SK-N-SH (cell line): ENCODE results near the gene NRDC. TPM values are rescaled to one million over a fixed set of nuclear protein-coding genes. Genes with fewer than 3 reads are reported as not detected.

Experiments used
- CTCF ChIA-PET: fragments of 300-600, 350-600 bp; formaldehyde crosslinking; extraction: SDS; loops from one replicate; lab custom pipeline; 2021; lab: Yijun Ruan, JAX
- POLR2A ChIA-PET: fragments of 350-600 bp; sonication (Branson Sonifier 250); formaldehyde crosslinking; extraction: SDS; loops from one replicate; lab custom pipeline; 2020; ENCODE audit warnings: antibody characterized with exemption, inconsistent platforms; lab: Yijun Ruan, JAX
- DNase-seq: peaks from one replicate; pipeline ENCODE4 v3.0.0; 2012
- H2AFZ ChIP-seq: fragments of 200-600 bp; sonication (generic); 2 replicates; pipeline ENCODE4 v1.8.1; 2016; ENCODE audit warnings: antibody characterized with exemption, mild to moderate bottlenecking, low read depth
- H3F3A ChIP-seq: fragments of 200-600 bp; sonication (generic); replicated peaks from 2 replicates; pipeline ENCODE3; 2016; ENCODE audit warnings: antibody characterized with exemption, mild to moderate bottlenecking; ENCODE audit not compliant: insufficient read depth
- H3K27ac ChIP-seq, 2 experiments: fragments of 200-500 bp in 1 of 2; fragments of 200-600 bp in 1 of 2; sonication (Bioruptor generic) in 1 of 2; sonication (generic), shearing (Covaris generic) in 1 of 2; 2 replicates each; pipeline versions ENCODE4 v1.5.1 to v1.6.1; 2014 to 2016; ENCODE audit warnings: low read depth in 2 of 2, inconsistent platforms in 1 of 2, low read length in 1 of 2, mild to moderate bottlenecking in 1 of 2, mixed read lengths in 1 of 2
- H3K27me3 ChIP-seq: fragments of 200-600 bp; sonication (generic), shearing (Covaris generic); 2 replicates; pipeline ENCODE4 v1.6.1; 2016; ENCODE audit warnings: mixed run types; ENCODE audit not compliant: insufficient read depth
- H3K36me3 ChIP-seq, 2 experiments: fragments of 200-500 bp in 1 of 2; fragments of 200-600 bp in 1 of 2; sonication (Bioruptor generic) in 1 of 2; sonication (generic) in 1 of 2; replicated peaks in 1 of 2; 2 replicates each; pipeline versions ENCODE3 to v1.5.1; 2014 to 2016; ENCODE audit warnings: low read length in 1 of 2, mild to moderate bottlenecking in 1 of 2; ENCODE audit not compliant: insufficient read depth in 2 of 2, control insufficient read depth in 1 of 2
- H3K4me1 ChIP-seq, 2 experiments: fragments of 200-500 bp in 1 of 2; fragments of 200-600 bp in 1 of 2; sonication (Bioruptor generic) in 1 of 2; sonication (generic), shearing (Covaris generic) in 1 of 2; 2 replicates each; pipeline versions ENCODE4 v1.5.1 to v1.6.1; 2014 to 2016; ENCODE audit warnings: low read depth in 1 of 2, low read length in 1 of 2, mixed run types in 1 of 2; ENCODE audit not compliant: insufficient read depth in 2 of 2, control insufficient read depth in 1 of 2
- H3K4me2 ChIP-seq: fragments of 200-600 bp; sonication (generic), shearing (Covaris generic); 2 replicates; pipeline ENCODE4 v1.6.1; 2017; ENCODE audit warnings: mixed run types
- H3K4me3 ChIP-seq, 2 experiments: fragments of 200-500 bp in 1 of 2; fragments of 200-600 bp in 1 of 2; sonication (Bioruptor generic) in 1 of 2; sonication (generic), shearing (Covaris generic) in 1 of 2; 2 replicates each; pipeline versions ENCODE4 v1.5.1 to v1.8.1; 2014 to 2016; ENCODE audit warnings: low read depth in 2 of 2, inconsistent platforms in 1 of 2, low read length in 1 of 2, mild to moderate bottlenecking in 1 of 2, mixed read lengths in 1 of 2, moderate library complexity in 1 of 2
- H3K79me2 ChIP-seq: fragments of 200-600 bp; sonication (generic); 2 replicates; pipeline ENCODE4 v1.8.1; 2017; ENCODE audit warnings: mild to moderate bottlenecking; ENCODE audit not compliant: insufficient read depth
- H3K9ac ChIP-seq: fragments of 200-600 bp; sonication (generic); 2 replicates; pipeline ENCODE4 v1.6.1; 2017; ENCODE audit warnings: mixed run types
- H3K9me2 ChIP-seq: fragments of 200-600 bp; sonication (generic); 2 replicates; pipeline ENCODE4 v1.6.1; 2017; ENCODE audit warnings: mixed run types
- H3K9me3 ChIP-seq: fragments of 200-600 bp; sonication (generic); 2 replicates; pipeline ENCODE4 v1.6.1; 2017; ENCODE audit warnings: mixed run types, mild to moderate bottlenecking, moderate library complexity
- H4K20me1 ChIP-seq: fragments of 200-600 bp; sonication (generic); 2 replicates; pipeline ENCODE4 v1.6.1; 2017; ENCODE audit warnings: mild to moderate bottlenecking, mixed run types; ENCODE audit not compliant: insufficient read depth
- FOSL2 ChIP-seq: IDR thresholded peaks from 2 replicates; pipeline ENCODE4 v1.4.0; 2012; ENCODE audit warnings: low read depth, mild to moderate bottlenecking, moderate library complexity, borderline replicate concordance
- FOXJ3 ChIP-seq: sonication (generic); formaldehyde crosslinking; IDR thresholded peaks from 2 replicates; pipeline ENCODE4 v1.5.1; 2020; ENCODE audit warnings: mild to moderate bottlenecking, missing genetic modification reagents
- GATA2 ChIP-seq: sonication (generic); formaldehyde crosslinking; IDR thresholded peaks from 2 replicates; pipeline ENCODE4 v1.5.0; 2020; ENCODE audit warnings: mild to moderate bottlenecking, missing genetic modification reagents
- JUND ChIP-seq: IDR thresholded peaks from 2 replicates; pipeline ENCODE4 v1.4.0; 2012
- MEF2A ChIP-seq: IDR thresholded peaks from 2 replicates; pipeline ENCODE4 v1.4.0; 2012; ENCODE audit warnings: low read depth, borderline replicate concordance
- NFIC ChIP-seq: IDR thresholded peaks from 2 replicates; pipeline ENCODE4 v1.4.0; 2012; ENCODE audit warnings: borderline replicate concordance
- RAD21 ChIP-seq: IDR thresholded peaks from 2 replicates; pipeline ENCODE4 v1.6.1; 2012; ENCODE audit warnings: mild to moderate bottlenecking, low read length
- RFX5 ChIP-seq: IDR thresholded peaks from 2 replicates; pipeline ENCODE4 v1.6.1; 2012; ENCODE audit warnings: mild to moderate bottlenecking, improper control_type of control experiment, low read length
- SMC3 ChIP-seq: IDR thresholded peaks from 2 replicates; pipeline ENCODE4 v1.6.1; 2012; ENCODE audit warnings: low read depth, low read length, improper control_type of control experiment
- TCF12 ChIP-seq: IDR thresholded peaks from 2 replicates; pipeline ENCODE4 v1.4.0; 2012
- YY1 ChIP-seq: IDR thresholded peaks from 2 replicates; pipeline ENCODE4 v1.4.0; 2012; ENCODE audit warnings: low read depth, mild to moderate bottlenecking
- WGBS: methylation state at CpG from one replicate; pipeline ENCODE4 v1.1.6; 2017; ENCODE audit warnings: low lambda C conversion rate; 5-methylcytosine and 5-hydroxymethylcytosine counted together
- polyA plus RNA-seq, 3 experiments: library from polyadenylated mRNA; depleted of rRNA; stranded (reverse); fragments of >200 nt; gene quantifications; 2 replicates each; pipeline ENCODE4 v1.2.3, GENCODE V29; 2012
- TF ChIP-seq, protein P1 (sequence below): IDR thresholded peaks from 2 replicates; pipeline ENCODE4 v1.4.0; 2012; ENCODE audit warnings: low read depth, borderline replicate concordance
- TF ChIP-seq, protein P2 (sequence below): fragments of 150-350 bp; IDR thresholded peaks from 2 replicates; pipeline ENCODE4 v1.6.1; 2017; ENCODE audit warnings: antibody characterized with exemption, low read length, low read depth, borderline replicate concordance
- TF ChIP-seq, protein P3 (sequence below): IDR thresholded peaks from 2 replicates; pipeline ENCODE4; 2012
- TF ChIP-seq, protein P4 (sequence below): IDR thresholded peaks from 2 replicates; pipeline ENCODE4 v1.4.0; 2012; ENCODE audit warnings: low read depth

NRDC gene
- polyA plus RNA-seq, 1 of the 3 experiments (the other 2 are of a cell fraction): 84.8 TPM

DNA sequence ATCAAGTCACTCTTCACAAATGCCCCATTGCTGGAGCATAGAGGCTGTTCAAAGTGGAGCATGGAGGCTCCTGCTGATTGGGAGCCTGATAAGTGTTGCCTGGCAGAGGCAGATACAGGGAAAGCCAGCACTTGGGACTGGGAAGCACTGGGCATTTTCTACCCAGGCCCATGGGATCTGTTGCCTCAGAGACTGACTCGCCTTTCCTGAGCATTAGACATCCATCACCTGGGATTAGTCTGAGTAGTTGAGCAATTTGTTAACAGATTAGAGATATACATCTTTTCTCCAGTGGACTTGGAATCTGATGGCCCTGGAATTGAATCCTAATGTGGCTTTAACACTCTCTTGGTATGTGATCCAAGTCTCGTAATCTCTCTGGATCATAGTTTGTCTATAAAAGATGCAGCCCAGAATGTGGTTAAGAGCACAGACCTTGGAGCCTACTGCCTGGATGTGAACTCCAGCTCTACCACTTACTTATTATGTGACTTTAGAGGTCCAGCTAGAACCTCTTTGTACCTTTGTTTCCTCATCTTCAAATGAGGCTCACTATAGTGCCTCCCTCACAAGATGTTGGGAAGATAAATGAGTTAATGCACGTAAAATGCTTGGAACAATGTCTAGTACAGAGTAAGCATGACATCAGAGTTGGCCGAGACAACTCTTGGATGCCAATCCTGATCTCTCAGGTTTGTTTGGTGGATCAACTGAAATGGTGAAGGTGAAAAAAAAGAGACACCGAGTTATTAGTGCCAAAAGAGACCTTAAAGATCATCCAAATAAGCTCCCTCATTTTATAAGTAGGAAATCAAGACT lies 38.3 kb upstream of the NRDC start:
- H3K9ac ChIP-seq: peak overlapping the region; percentile 17; the same call in 1 of the 2 replicates
- H3K4me3 ChIP-seq: no peak overlapping the region
- DNase-seq: peak; percentile 31
- WGBS: 81% methylated on average over 5 of the region's 5 CpGs
- ChIA-PET CTCF (no interaction called here), POLR2A (no interaction called here)
- no peak overlapping the region for H3K4me2 ChIP-seq
- peaks cover 31% of the 10 kb centered on the region for H3F3A ChIP-seq
- no peaks in the 10 kb centered on the region for H3K27me3 ChIP-seq
- H3K4me1 ChIP-seq: peaks cover under 1 to 42% of the 10 kb centered on the region in 2 experiments; a peak in 2 of 4 replicates
- no peaks in the 10 kb centered on the region for H3K9me3 ChIP-seq
- H3K27ac ChIP-seq: peak overlapping the region in 1 of 2 experiments; percentile 79; a peak in 2 of 4 replicates
- no peaks in the 10 kb centered on the region for H4K20me1 ChIP-seq
- peaks cover 0 to 18% of the 10 kb centered on the region in 2 experiments for H3K36me3 ChIP-seq
- TF ChIP-seq MEF2A: no peak
- TF ChIP-seq, protein P1, sequence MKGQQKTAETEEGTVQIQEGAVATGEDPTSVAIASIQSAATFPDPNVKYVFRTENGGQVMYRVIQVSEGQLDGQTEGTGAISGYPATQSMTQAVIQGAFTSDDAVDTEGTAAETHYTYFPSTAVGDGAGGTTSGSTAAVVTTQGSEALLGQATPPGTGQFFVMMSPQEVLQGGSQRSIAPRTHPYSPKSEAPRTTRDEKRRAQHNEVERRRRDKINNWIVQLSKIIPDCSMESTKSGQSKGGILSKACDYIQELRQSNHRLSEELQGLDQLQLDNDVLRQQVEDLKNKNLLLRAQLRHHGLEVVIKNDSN: no peak
- TF ChIP-seq, protein P2, sequence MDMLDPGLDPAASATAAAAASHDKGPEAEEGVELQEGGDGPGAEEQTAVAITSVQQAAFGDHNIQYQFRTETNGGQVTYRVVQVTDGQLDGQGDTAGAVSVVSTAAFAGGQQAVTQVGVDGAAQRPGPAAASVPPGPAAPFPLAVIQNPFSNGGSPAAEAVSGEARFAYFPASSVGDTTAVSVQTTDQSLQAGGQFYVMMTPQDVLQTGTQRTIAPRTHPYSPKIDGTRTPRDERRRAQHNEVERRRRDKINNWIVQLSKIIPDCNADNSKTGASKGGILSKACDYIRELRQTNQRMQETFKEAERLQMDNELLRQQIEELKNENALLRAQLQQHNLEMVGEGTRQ: no peak
- TF ChIP-seq, protein P3, sequence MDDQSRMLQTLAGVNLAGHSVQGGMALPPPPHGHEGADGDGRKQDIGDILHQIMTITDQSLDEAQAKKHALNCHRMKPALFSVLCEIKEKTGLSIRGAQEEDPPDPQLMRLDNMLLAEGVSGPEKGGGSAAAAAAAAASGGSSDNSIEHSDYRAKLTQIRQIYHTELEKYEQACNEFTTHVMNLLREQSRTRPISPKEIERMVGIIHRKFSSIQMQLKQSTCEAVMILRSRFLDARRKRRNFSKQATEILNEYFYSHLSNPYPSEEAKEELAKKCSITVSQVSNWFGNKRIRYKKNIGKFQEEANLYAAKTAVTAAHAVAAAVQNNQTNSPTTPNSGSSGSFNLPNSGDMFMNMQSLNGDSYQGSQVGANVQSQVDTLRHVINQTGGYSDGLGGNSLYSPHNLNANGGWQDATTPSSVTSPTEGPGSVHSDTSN: peak; percentile 85
- TF ChIP-seq NFIC: peak; percentile 21
- TF ChIP-seq FOXJ3 (CRISPR knock-in tag): no peak
- TF ChIP-seq SMC3: no peak
- TF ChIP-seq GATA2 (CRISPR knock-in tag): peak; percentile 34; the same call in 1 of the 2 replicates
- TF ChIP-seq JUND: peak; percentile 55
- TF ChIP-seq YY1: no peak
- TF ChIP-seq RAD21: no peak
- TF ChIP-seq, protein P4, sequence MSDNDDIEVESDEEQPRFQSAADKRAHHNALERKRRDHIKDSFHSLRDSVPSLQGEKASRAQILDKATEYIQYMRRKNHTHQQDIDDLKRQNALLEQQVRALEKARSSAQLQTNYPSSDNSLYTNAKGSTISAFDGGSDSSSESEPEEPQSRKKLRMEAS: no peak
- peak; percentile 34 for TF ChIP-seq TCF12
- TF ChIP-seq RFX5: no peak
- TF ChIP-seq FOSL2: peak; percentile 33; the same call in 1 of the 2 replicates
- H3K79me2 ChIP-seq: 0 out of 2 replicates have a peak, but pooled peaks cover 3% of the 10 kb centered on the region
- no peak overlapping the region for H2AFZ ChIP-seq
- H3K9me2 ChIP-seq: no peaks in the 10 kb centered on the region
